ENCODE data around the gene SOD2.

DNA sequence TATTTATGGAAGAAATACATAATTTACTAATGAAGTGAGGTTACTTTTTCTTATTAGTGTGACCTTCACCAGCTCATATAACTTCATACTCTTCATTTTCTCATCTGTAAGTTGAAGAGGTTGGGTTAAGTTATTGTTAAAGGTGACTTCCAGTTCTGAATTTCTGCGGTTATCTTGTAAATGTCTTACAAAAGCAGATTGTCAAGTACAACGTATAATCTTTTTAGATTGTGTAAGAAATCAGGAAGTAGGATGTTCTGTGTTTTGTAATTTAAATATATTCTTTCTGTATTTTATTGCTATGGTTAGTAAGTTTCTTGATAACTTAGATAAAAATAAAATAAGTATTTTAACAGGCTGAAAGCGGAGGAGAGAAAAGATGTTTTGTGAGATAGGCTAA, 46.3 kb upstream of the SOD2 start:
- TF ChIP-seq POLR2A (IDR thresholded peaks at IDR 0.05) (no peak), CTCF (IDR thresholded peaks at IDR 0.05) (no peak)
